Measurements from ENCODE around the gene STXBP6.

- TF ChIP-seq, protein P1, sequence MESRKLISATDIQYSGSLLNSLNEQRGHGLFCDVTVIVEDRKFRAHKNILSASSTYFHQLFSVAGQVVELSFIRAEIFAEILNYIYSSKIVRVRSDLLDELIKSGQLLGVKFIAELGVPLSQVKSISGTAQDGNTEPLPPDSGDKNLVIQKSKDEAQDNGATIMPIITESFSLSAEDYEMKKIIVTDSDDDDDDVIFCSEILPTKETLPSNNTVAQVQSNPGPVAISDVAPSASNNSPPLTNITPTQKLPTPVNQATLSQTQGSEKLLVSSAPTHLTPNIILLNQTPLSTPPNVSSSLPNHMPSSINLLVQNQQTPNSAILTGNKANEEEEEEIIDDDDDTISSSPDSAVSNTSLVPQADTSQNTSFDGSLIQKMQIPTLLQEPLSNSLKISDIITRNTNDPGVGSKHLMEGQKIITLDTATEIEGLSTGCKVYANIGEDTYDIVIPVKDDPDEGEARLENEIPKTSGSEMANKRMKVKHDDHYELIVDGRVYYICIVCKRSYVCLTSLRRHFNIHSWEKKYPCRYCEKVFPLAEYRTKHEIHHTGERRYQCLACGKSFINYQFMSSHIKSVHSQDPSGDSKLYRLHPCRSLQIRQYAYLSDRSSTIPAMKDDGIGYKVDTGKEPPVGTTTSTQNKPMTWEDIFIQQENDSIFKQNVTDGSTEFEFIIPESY (IDR thresholded peaks at IDR 0.05; ENCODE audit: extremely low read depth, insufficient replicate concordance, low read length): no peak
- TF ChIP-seq CTCF (IDR thresholded peaks at IDR 0.05 in 2 of 3, conservative IDR thresholded peaks at IDR 0.05 in 1 of 3; ENCODE audit: borderline replicate concordance in 1 of 3, insufficient read depth in 1 of 3, low read depth in 2 of 3, low read length in 2 of 3): no peak
Observed at GRCh38 chr14:24964591-24964990, 85.4 kb downstream of the STXBP6 start.

All from HCT116 (cell line).